Testis (tissue), 2 donors: ENCODE measurements around the gene SLC41A1.

ENCODE experiments used
- POLR2A ChIP-seq: fragments of 450-650 bp; IDR thresholded peaks from one replicate; pipeline ENCODE4 v1.6.1; 2017; ENCODE audit warnings: antibody characterized with exemption, mild to moderate bottlenecking, moderate library complexity
- TF ChIP-seq, protein P1 (sequence below), 3 experiments: fragments of 450-650 bp in 2 of 3; fragments of 200-600 bp in 1 of 3; sonication (generic) in 1 of 3; IDR thresholded peaks; one replicate each; pipeline ENCODE4 v1.5.1; 2016 to 2019; ENCODE audit warnings: antibody characterized with exemption in 3 of 3, mild to moderate bottlenecking in 2 of 3, moderate library complexity in 1 of 3

DNA sequence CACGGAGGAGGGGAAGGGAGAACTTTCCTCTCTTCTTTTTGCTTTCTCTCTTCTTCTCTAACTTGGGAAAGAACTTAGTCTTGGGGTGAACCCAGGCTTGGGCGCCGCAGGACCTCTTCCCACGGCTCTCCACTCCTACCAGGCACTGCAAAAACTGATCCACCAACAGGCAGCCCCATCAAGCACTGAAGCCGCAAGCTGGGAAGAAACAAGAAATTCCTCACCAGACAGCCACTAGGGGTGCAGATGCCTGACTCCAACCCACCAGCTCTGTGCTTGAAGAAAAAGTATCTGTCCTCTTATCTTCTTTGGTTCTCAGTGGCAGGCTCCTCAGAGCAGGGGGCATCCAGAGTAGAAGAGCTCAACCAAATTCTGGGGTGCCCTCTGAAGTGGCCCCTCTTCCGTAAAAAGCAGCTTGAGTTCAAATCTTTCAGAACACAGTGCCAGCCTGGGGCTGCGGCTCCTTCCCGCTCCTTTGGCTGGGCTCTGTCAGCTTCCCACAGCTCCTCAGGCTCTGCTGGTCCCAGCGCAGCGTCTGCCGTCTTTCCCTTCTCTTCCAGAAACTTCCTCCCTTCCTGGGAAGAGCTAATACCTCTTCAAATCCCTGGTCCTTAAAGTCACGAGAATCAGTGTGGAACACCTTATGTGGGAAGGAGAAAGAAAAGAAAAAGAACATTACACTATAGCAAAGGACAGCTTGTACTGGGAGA is 2.4 kb downstream of the SLC41A1 start:
- TF ChIP-seq, protein P1, sequence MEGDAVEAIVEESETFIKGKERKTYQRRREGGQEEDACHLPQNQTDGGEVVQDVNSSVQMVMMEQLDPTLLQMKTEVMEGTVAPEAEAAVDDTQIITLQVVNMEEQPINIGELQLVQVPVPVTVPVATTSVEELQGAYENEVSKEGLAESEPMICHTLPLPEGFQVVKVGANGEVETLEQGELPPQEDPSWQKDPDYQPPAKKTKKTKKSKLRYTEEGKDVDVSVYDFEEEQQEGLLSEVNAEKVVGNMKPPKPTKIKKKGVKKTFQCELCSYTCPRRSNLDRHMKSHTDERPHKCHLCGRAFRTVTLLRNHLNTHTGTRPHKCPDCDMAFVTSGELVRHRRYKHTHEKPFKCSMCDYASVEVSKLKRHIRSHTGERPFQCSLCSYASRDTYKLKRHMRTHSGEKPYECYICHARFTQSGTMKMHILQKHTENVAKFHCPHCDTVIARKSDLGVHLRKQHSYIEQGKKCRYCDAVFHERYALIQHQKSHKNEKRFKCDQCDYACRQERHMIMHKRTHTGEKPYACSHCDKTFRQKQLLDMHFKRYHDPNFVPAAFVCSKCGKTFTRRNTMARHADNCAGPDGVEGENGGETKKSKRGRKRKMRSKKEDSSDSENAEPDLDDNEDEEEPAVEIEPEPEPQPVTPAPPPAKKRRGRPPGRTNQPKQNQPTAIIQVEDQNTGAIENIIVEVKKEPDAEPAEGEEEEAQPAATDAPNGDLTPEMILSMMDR (IDR thresholded peaks at IDR 0.05): no peak
- no peak for TF ChIP-seq POLR2A
